Head of caudate nucleus (tissue), 42 donors: ENCODE data around the gene CPZ.
"Not testable (repeated sequence)": the region's sequence is repeated elsewhere in the genome, so short reads cannot be mapped to it uniquely, and the experiment has no call there.

Source experiments
- DNase-seq, 42 donors: peaks; one replicate each; pipeline versions ENCODE4 v3.0.0 to v3.0.0-alpha.2; 2020 to 2021; ENCODE audit warnings: mixed read lengths in 7 of 42
- intact Hi-C: fragments of 100-400 bp; cut with DNase I; formaldehyde crosslinking; loops from one replicate; pipeline ENCODE4 v1.15.0; 2022

The CPZ gene

GRCh38 chr4:8642651-8643321, 50.2 kb downstream of the CPZ start:
- intact Hi-C loops = no loop called here
- peak in 3 of 42 donors; percentile 2 to 17 (median 7) for DNase-seq

GRCh38 chr4:8643441-8643840, 50.9 kb downstream of the CPZ start:
- intact Hi-C loops = no loop called here
- peak in 4 of 42 donors; percentile 2 to 12 (median 8) for DNase-seq

- intact Hi-C loops = no loop called here
- DNase-seq = peak in 10 of 42 donors; percentile 2 to 29 (median 8)
Measured at GRCh38 chr4:8643986-8644385, 51.4 kb downstream of the CPZ start.

GRCh38 chr4:8644461-8644891, 51.9 kb downstream of the CPZ start:
- peak in 10 of 42 donors; percentile 1 to 32 (median 8) for DNase-seq
- intact Hi-C loops = no loop called here

GRCh38 chr4:8644966-8645752, 52.6 kb downstream of the CPZ start:
- intact Hi-C loops = no loop called here
- DNase-seq = peak in 18 of 42 donors; percentile 1 to 33 (median 8)

GRCh38 chr4:8645753-8646124, 53.2 kb downstream of the CPZ start:
- DNase-seq = peak in 17 of 42 donors; percentile 2 to 37 (median 8)
- intact Hi-C loops = no loop called here

- peak in 12 of 42 donors; percentile 4 to 38 (median 9) for DNase-seq
- intact Hi-C loops = no loop called here
Measured at GRCh38 chr4:8646296-8647093, 53.9 kb downstream of the CPZ start.

- DNase-seq = peak in 11 of 42 donors; percentile 1 to 36 (median 7)
- intact Hi-C loops = no loop called here
Measured at GRCh38 chr4:8647094-8647570, 54.6 kb downstream of the CPZ start.

GRCh38 chr4:8647626-8648025, 55.1 kb downstream of the CPZ start:
- DNase-seq = peak in 17 of 42 donors; percentile 3 to 38 (median 10)
- intact Hi-C loops = no loop called here

GRCh38 chr4:8648296-8648695, 55.7 kb downstream of the CPZ start:
- intact Hi-C loops = no loop called here
- peak in 6 of 42 donors; percentile 2 to 32 (median 15) for DNase-seq

GRCh38 chr4:8648816-8649630, 56.5 kb downstream of the CPZ start:
- DNase-seq = peak in 14 of 42 donors; percentile 3 to 32 (median 12)
- intact Hi-C loops = no loop called here

GRCh38 chr4:8649631-8650361, 57.2 kb downstream of the CPZ start:
- DNase-seq = peak in 13 of 42 donors; percentile 1 to 32 (median 7)
- intact Hi-C loops = no loop called here

GRCh38 chr4:8651661-8652180, 59.2 kb downstream of the CPZ start:
- peak in 9 of 42 donors; percentile 4 to 38 (median 10) for DNase-seq
- intact Hi-C loops = no loop called here

GRCh38 chr4:8652181-8653078, 59.9 kb downstream of the CPZ start:
- intact Hi-C loops = no loop called here
- DNase-seq = peak in 7 of 42 donors; percentile 6 to 40 (median 10)

- DNase-seq = peak in 7 of 42 donors; percentile 5 to 26 (median 9)
- intact Hi-C loops = no loop called here
Measured at GRCh38 chr4:8653326-8654000, 60.9 kb downstream of the CPZ start.

- intact Hi-C loops = not testable (repeated sequence)
- peak in 1 of 42 donors; percentile 5 for DNase-seq
Measured at GRCh38 chr4:8654139-8654538, 61.6 kb downstream of the CPZ start.
